ENCODE results near the gene MED15.
"Not testable (repeated sequence)": the region's sequence is repeated elsewhere in the genome, so short reads cannot be mapped to it uniquely, and the experiment has no call there.

The MED15 gene

GRCh38 chr22:20604092-20604747, 96.8 kb downstream of the MED15 start:
- no peak for DNase-seq (ENCODE audit: low spot score)

- DNase-seq (ENCODE audit: low spot score): no peak
Measured at GRCh38 chr22:20604776-20605221, 97.4 kb downstream of the MED15 start.

- DNase-seq (ENCODE audit: low spot score): no peak
Measured at GRCh38 chr22:20605328-20605727, 97.9 kb downstream of the MED15 start.

GRCh38 chr22:20606041-20606783, 98.8 kb downstream of the MED15 start:
- DNase-seq (ENCODE audit: low spot score): peak; percentile 64

- DNase-seq (ENCODE audit: low spot score): no peak
Measured at GRCh38 chr22:20606784-20607128, 99.3 kb downstream of the MED15 start.

- no peak for DNase-seq (ENCODE audit: low spot score)
Measured at GRCh38 chr22:20607157-20607907, 99.9 kb downstream of the MED15 start.

GRCh38 chr22:20610243-20610686, 102.9 kb downstream of the MED15 start:
- no peak for DNase-seq (ENCODE audit: low spot score)

GRCh38 chr22:20610757-20611156, 103.3 kb downstream of the MED15 start:
- DNase-seq (ENCODE audit: low spot score): no peak

GRCh38 chr22:20611418-20611817, 104.0 kb downstream of the MED15 start:
- DNase-seq (ENCODE audit: low spot score): no peak

- DNase-seq (ENCODE audit: low spot score): no peak
Measured at GRCh38 chr22:20613301-20613700, 105.9 kb downstream of the MED15 start.

GRCh38 chr22:20615021-20615420, 107.6 kb downstream of the MED15 start:
- DNase-seq (ENCODE audit: low spot score): no peak

- no peak for DNase-seq (ENCODE audit: low spot score)
Measured at GRCh38 chr22:20615533-20616450, 108.4 kb downstream of the MED15 start.

GRCh38 chr22:20616451-20617043, 109.1 kb downstream of the MED15 start:
- no peak for DNase-seq (ENCODE audit: low spot score)

- no peak for DNase-seq (ENCODE audit: low spot score)
Measured at GRCh38 chr22:20618488-20618887, 111.1 kb downstream of the MED15 start.

GRCh38 chr22:20619045-20619892, 111.9 kb downstream of the MED15 start:
- DNase-seq (ENCODE audit: low spot score): no peak

GRCh38 chr22:20619893-20620194, 112.4 kb downstream of the MED15 start:
- DNase-seq (ENCODE audit: low spot score): not testable (repeated sequence)

- DNase-seq (ENCODE audit: low spot score): no peak
Measured at GRCh38 chr22:20621162-20621561, 113.8 kb downstream of the MED15 start.

GRCh38 chr22:20622650-20623339, 115.4 kb downstream of the MED15 start:
- no peak for DNase-seq (ENCODE audit: low spot score)

GRCh38 chr22:20624161-20624616, 116.8 kb downstream of the MED15 start:
- no peak for DNase-seq (ENCODE audit: low spot score)

- DNase-seq (ENCODE audit: low spot score): no peak
Measured at GRCh38 chr22:20625270-20625669, 117.9 kb downstream of the MED15 start.

Measured in CD4-positive, alpha-beta T cell treated with Interleukin-15 for 4 hours (primary cell).